Adrenal gland (tissue), 12 donors: ENCODE data around the gene SLC6A3. TPM values are rescaled to one million over a fixed set of nuclear protein-coding genes. Genes with fewer than 3 reads are reported as not detected.

ENCODE experiments used
- DNase-seq, 7 donors: peaks; one replicate each; pipeline ENCODE4 v3.0.0-alpha.2; 2019 to 2020
- H3K27ac ChIP-seq, 5 donors: fragments of 200-600 bp; sonication (generic) in 4 of 5; 1 replicate in 3 of 5; 2 replicates in 2 of 5; pipeline versions ENCODE4 v1.5.1 to v1.8.0; 2016 to 2020; ENCODE audit warnings: mild to moderate bottlenecking in 1 of 5
- H3K27me3 ChIP-seq: fragments of 200-600 bp; 2 replicates; pipeline ENCODE4 v1.8.0; 2021
- H3K36me3 ChIP-seq, 2 donors: fragments of 200-600 bp; replicated peaks in 1 of 2; 1 replicate in 1 of 2; 2 replicates in 1 of 2; pipeline versions ENCODE4 v1.5.1 to v1.8.0; 2018 to 2022
- H3K4me1 ChIP-seq, 2 donors: fragments of 200-600 bp; replicated peaks in 1 of 2; 1 replicate in 1 of 2; 2 replicates in 1 of 2; pipeline versions ENCODE4 v1.5.1 to v1.8.0; 2018 to 2021
- H3K4me3 ChIP-seq, 4 donors: fragments of 200-600 bp; sonication (generic) in 3 of 4; one replicate each; pipeline ENCODE4 v1.5.1; 2016 to 2018
- H3K9me3 ChIP-seq, 3 donors: fragments of 200-600 bp; sonication (generic) in 1 of 3; replicated peaks in 1 of 3; 1 replicate in 2 of 3; 2 replicates in 1 of 3; pipeline versions ENCODE4 v1.5.1 to v1.8.0; 2016 to 2021
- CTCF ChIP-seq, 6 experiments: fragments of 450-650 bp in 4 of 6; fragments of 200-600 bp in 2 of 6; sonication (generic) in 1 of 6; IDR thresholded peaks; 1 replicate in 5 of 6; 2 replicates in 1 of 6; pipeline versions ENCODE4 v1.5.1 to v1.8.0; 2016 to 2021; ENCODE audit warnings: antibody characterized with exemption in 6 of 6, mild to moderate bottlenecking in 2 of 6, moderate library complexity in 1 of 6
- POLR2A ChIP-seq, 2 donors: fragments of 450-650 bp; IDR thresholded peaks; one replicate each; pipeline ENCODE4 v1.6.1; 2017; ENCODE audit warnings: antibody characterized with exemption in 2 of 2, mild to moderate bottlenecking in 2 of 2, moderate library complexity in 1 of 2
- WGBS, 4 donors: extraction: QIAGEN DNeasy Blood & Tissue Kit in 2 of 4; methylation state at CpG; one replicate each; pipeline versions ENCODE4 v1.1.5 to v1.1.7; 2013 to 2017; 5-methylcytosine and 5-hydroxymethylcytosine counted together
- intact Hi-C, 2 donors: fragments of 100-400 bp; cut with DNase I; formaldehyde crosslinking; loops; one replicate each; pipeline versions ENCODE4 v1.14.1 to v1.15.0; 2022 to 2023
- polyA plus RNA-seq, 3 donors: library from polyadenylated mRNA; stranded (reverse); fragments of 200-250 nt in 2 of 3; fragments of 350-450 nt in 1 of 3; fragmentation: Illumina TruSeq in 1 of 3; extraction: RNeasy Lipid Tissue Mini Kit (QIAGEN cat#74804) in 1 of 3; gene quantifications; one replicate each; pipeline ENCODE4 v1.2.3, GENCODE V29; 2013 to 2014
- total RNA-seq, 9 donors: library from RNA; depleted of rRNA in 4 of 9; stranded (reverse); fragments of >200 nt in 4 of 9; fragments of 120-200 nt in 1 of 9; fragmentation: NEBNext Ultra II Directional in 1 of 9; extraction: Animal tissue kit (Norgen Biotek cat#: 25700) in 1 of 9; gene quantifications; one replicate each; pipeline versions ENCODE4 v1.1.0 to v1.2.4, GENCODE V29; 2013 to 2023
- donor health status: healthy with polysubstance abuse.
- donor health status: Bipolar disorder and iron deficiency.
- donor health status: DM: yes; HTN: yes; CAD: no.
- donor health status: DM: no; HTN: no; CAD: no.
- donor health status: DM: no; HTN: no; CAD: no.
- donor health status: DM: yes; HTN: yes; CAD: no.

The SLC6A3 gene
- total and polyA plus RNA-seq, 12 donors: 0.10 TPM; not detected in 11

- DNase-seq: peak; percentile 62 to 83 (median 78)
- H3K36me3 ChIP-seq: no peaks in the 10 kb centered on the region
- H3K27ac ChIP-seq: peak overlapping the region in 4 of 5 donors; percentile 45 to 76 (median 72)
- peaks cover 5 to 6% of the 10 kb centered on the region in 2 donors for H3K4me1 ChIP-seq
- no peaks in the 10 kb centered on the region for H3K9me3 ChIP-seq
- H3K27me3 ChIP-seq: no peaks in the 10 kb centered on the region
- peak overlapping the region; percentile 5 to 73 (median 22) for H3K4me3 ChIP-seq
- intact Hi-C loops: no loop called here
- WGBS, 4 donors: 0 to 1% (median 0%) methylated on average over 3 to 36 of the region's 36 CpGs
- no peak for TF ChIP-seq POLR2A (IDR thresholded peaks at IDR 0.05)
- no peak for TF ChIP-seq CTCF (IDR thresholded peaks at IDR 0.05)
Observed at GRCh38 chr5:1386274-1386717, 58.9 kb downstream of the SLC6A3 start.

- intact Hi-C loops: no loop called here
- no peaks in the 10 kb centered on the region for H3K36me3 ChIP-seq
- WGBS, 4 donors: 10 to 73% (median 18%) methylated on average over 9 to 48 of the region's 48 CpGs
- peaks cover 6% of the 10 kb centered on the region in 2 donors for H3K4me1 ChIP-seq
- DNase-seq: peak; percentile 86 to 93 (median 90)
- no peaks in the 10 kb centered on the region for H3K27me3 ChIP-seq
- H3K4me3 ChIP-seq: peak overlapping the region; percentile 5 to 73 (median 22)
- H3K27ac ChIP-seq: peak overlapping the region in 4 of 5 donors; percentile 45 to 76 (median 72)
- TF ChIP-seq POLR2A (IDR thresholded peaks at IDR 0.05): peak; percentile 72
- TF ChIP-seq CTCF (IDR thresholded peaks at IDR 0.05): no peak
- H3K9me3 ChIP-seq: no peaks in the 10 kb centered on the region
Observed at GRCh38 chr5:1385395-1386273, 59.6 kb downstream of the SLC6A3 start.

- intact Hi-C loops: loop anchor here in 1 of 2 donors (5.0 kb wide), 1 partner anchor 258 kb away; no protein-coding TSS in a partner anchor
- H3K36me3 ChIP-seq: no peaks in the 10 kb centered on the region
- DNase-seq: no peak
- 77 to 89% (median 82%) methylated on average over 9 to 10 of the region's 10 CpGs for WGBS, 4 donors
- H3K27me3 ChIP-seq: no peaks in the 10 kb centered on the region
- H3K4me1 ChIP-seq: peaks cover 6 to 11% of the 10 kb centered on the region in 2 donors
- H3K9me3 ChIP-seq: no peaks in the 10 kb centered on the region
- H3K4me3 ChIP-seq: no peak overlapping the region
- no peak overlapping the region for H3K27ac ChIP-seq
- TF ChIP-seq CTCF (IDR thresholded peaks at IDR 0.05) (no peak), POLR2A (IDR thresholded peaks at IDR 0.05) (no peak)
Observed at GRCh38 chr5:1384521-1384920, 60.7 kb downstream of the SLC6A3 start.

GRCh38 chr5:1383886-1384401 is 61.3 kb downstream of the SLC6A3 start:
- H3K27me3 ChIP-seq: peaks cover 2% of the 10 kb centered on the region
- H3K4me1 ChIP-seq: peaks cover 6 to 11% of the 10 kb centered on the region in 2 donors
- no peak for TF ChIP-seq CTCF (IDR thresholded peaks at IDR 0.05)
- no peak for TF ChIP-seq POLR2A (IDR thresholded peaks at IDR 0.05)
- no peak overlapping the region for H3K27ac ChIP-seq
- intact Hi-C loops: loop anchor here in 1 of 2 donors (5.0 kb wide), 1 partner anchor 258 kb away; no protein-coding TSS in a partner anchor
- 60 to 78% (median 77%) methylated on average over 3 to 8 of the region's 8 CpGs for WGBS, 4 donors
- DNase-seq: no peak
- H3K36me3 ChIP-seq: no peaks in the 10 kb centered on the region
- no peaks in the 10 kb centered on the region for H3K9me3 ChIP-seq
- H3K4me3 ChIP-seq: no peak overlapping the region
